Type B pancreatic cell (in vitro differentiated cells): ENCODE data around the gene ZDHHC11B. TPM values are rescaled to one million over a fixed set of nuclear protein-coding genes. Genes with fewer than 3 reads are reported as not detected.
"Not testable (repeated sequence)": the region's sequence is repeated elsewhere in the genome, so short reads cannot be mapped to it uniquely, and the experiment has no call there.

Experiments used
- DNase-seq: peaks from one replicate; pipeline ENCODE4 v3.0.0; 2021; ENCODE audit warnings: mixed read lengths; ENCODE audit not compliant: unreplicated experiment; ENCODE audit errors: extremely low spot score
- H3K27ac Mint-ChIP-seq: 2 replicates; pipeline ENCODE4 v1.8.0; 2021; ENCODE audit warnings: mild to moderate bottlenecking, mixed read lengths
- H3K27me3 Mint-ChIP-seq: 2 replicates; pipeline ENCODE4 v1.8.0; 2021; ENCODE audit warnings: mixed read lengths
- H3K36me3 Mint-ChIP-seq: 2 replicates; pipeline ENCODE4 v1.8.0; 2021; ENCODE audit warnings: mixed read lengths
- H3K4me1 Mint-ChIP-seq: one replicate; pipeline ENCODE4 v1.8.0; 2021; ENCODE audit warnings: mixed read lengths; ENCODE audit not compliant: unreplicated experiment
- H3K4me3 Mint-ChIP-seq: 2 replicates; pipeline ENCODE4 v1.8.0; 2021; ENCODE audit warnings: mild to moderate bottlenecking, mixed read lengths
- H3K9me3 Mint-ChIP-seq: 2 replicates; pipeline ENCODE4 v1.8.0; 2021; ENCODE audit warnings: mixed read lengths
- total RNA-seq: library from RNA; stranded (reverse); gene quantifications from 2 replicates; pipeline ENCODE4 v1.2.1, GENCODE V29; 2021; ENCODE audit warnings: low replicate concordance
- TF ChIP-seq, protein P1 (sequence below): fragments of 200-600 bp; sonication (generic); conservative IDR thresholded peaks from 2 replicates; pipeline ENCODE4 v1.5.0; 2021; ENCODE audit warnings: antibody characterized with exemption, mild to moderate bottlenecking

ZDHHC11B gene
- total RNA-seq, 1 donor from 2014 or later, result 4.0 TPM

- H3K9me3 Mint-ChIP-seq, result peaks cover 5% of the 10 kb centered on the region
- peaks cover 12% of the 10 kb centered on the region for H3K36me3 Mint-ChIP-seq
- DNase-seq, result no peak
- no peak overlapping the region for H3K4me3 Mint-ChIP-seq
- no peak overlapping the region for H3K27ac Mint-ChIP-seq
- peaks cover 3% of the 10 kb centered on the region for H3K4me1 Mint-ChIP-seq
- TF ChIP-seq, protein P1, sequence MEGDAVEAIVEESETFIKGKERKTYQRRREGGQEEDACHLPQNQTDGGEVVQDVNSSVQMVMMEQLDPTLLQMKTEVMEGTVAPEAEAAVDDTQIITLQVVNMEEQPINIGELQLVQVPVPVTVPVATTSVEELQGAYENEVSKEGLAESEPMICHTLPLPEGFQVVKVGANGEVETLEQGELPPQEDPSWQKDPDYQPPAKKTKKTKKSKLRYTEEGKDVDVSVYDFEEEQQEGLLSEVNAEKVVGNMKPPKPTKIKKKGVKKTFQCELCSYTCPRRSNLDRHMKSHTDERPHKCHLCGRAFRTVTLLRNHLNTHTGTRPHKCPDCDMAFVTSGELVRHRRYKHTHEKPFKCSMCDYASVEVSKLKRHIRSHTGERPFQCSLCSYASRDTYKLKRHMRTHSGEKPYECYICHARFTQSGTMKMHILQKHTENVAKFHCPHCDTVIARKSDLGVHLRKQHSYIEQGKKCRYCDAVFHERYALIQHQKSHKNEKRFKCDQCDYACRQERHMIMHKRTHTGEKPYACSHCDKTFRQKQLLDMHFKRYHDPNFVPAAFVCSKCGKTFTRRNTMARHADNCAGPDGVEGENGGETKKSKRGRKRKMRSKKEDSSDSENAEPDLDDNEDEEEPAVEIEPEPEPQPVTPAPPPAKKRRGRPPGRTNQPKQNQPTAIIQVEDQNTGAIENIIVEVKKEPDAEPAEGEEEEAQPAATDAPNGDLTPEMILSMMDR, result no peak
- H3K27me3 Mint-ChIP-seq, result no peaks in the 10 kb centered on the region
Measured at GRCh38 chr5:816176-816575, 31.6 kb upstream of the ZDHHC11B start.

DNA sequence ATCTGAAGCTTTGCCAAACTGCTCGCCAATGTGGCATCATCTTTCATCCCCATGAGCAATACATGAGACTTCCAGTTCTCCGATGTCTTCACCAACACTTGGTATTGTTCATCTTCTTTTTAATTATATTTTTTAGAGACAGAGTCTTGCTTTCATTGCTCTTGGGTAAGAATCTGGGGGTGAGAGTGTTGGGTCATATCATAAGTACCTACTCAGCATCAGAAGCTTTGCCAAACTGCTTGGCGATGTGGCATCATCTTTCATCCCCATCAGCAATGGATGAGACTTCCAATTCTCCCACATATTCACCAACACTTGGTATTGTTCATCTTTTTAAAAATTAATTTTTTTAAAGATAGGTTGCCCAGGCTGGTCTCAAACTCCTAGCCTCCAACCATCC lies 30.9 kb upstream of the ZDHHC11B start:
- TF ChIP-seq, protein P1, result no peak
- H3K9me3 Mint-ChIP-seq, result peaks cover 5% of the 10 kb centered on the region
- DNase-seq, result no peak
- H3K27me3 Mint-ChIP-seq, result no peaks in the 10 kb centered on the region
- peaks cover 12% of the 10 kb centered on the region for H3K36me3 Mint-ChIP-seq
- no peak overlapping the region for H3K27ac Mint-ChIP-seq
- no peaks in the 10 kb centered on the region for H3K4me1 Mint-ChIP-seq
- H3K4me3 Mint-ChIP-seq, result no peak overlapping the region

DNA sequence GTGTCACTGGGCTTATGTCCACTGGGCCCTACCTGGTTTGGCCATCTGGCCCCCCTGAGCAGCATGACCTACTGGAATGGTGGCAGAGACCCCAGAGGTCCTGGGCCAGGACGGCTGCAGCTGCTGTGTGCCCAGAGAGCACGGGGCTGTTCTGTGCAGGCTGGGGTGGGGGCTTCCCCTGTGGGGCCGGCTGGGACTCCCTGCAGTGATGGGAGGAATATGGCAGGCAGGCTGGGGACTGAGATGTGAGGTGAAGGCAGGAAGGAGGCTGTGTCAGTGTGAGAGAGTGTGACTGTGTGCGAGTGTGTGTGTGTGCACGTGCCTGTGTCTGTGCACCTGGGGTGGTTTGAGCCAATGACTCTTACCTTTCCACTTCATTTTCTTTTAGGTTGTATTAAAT lies 29.0 kb upstream of the ZDHHC11B start:
- not testable (repeated sequence) for H3K9me3 Mint-ChIP-seq, H3K27me3 Mint-ChIP-seq, H3K36me3 Mint-ChIP-seq, DNase-seq, H3K4me1 Mint-ChIP-seq, H3K4me3 Mint-ChIP-seq, H3K27ac Mint-ChIP-seq

GRCh38 chr5:811384-811783 lies 26.9 kb upstream of the ZDHHC11B start:
- H3K27me3 Mint-ChIP-seq, H3K27ac Mint-ChIP-seq, H3K4me3 Mint-ChIP-seq, H3K4me1 Mint-ChIP-seq, H3K36me3 Mint-ChIP-seq, H3K9me3 Mint-ChIP-seq, DNase-seq: not testable (repeated sequence)

- DNase-seq, H3K27me3 Mint-ChIP-seq, H3K9me3 Mint-ChIP-seq, H3K4me3 Mint-ChIP-seq, H3K36me3 Mint-ChIP-seq, H3K27ac Mint-ChIP-seq, H3K4me1 Mint-ChIP-seq: not testable (repeated sequence)
Measured at GRCh38 chr5:807719-808514, 23.4 kb upstream of the ZDHHC11B start.

DNA sequence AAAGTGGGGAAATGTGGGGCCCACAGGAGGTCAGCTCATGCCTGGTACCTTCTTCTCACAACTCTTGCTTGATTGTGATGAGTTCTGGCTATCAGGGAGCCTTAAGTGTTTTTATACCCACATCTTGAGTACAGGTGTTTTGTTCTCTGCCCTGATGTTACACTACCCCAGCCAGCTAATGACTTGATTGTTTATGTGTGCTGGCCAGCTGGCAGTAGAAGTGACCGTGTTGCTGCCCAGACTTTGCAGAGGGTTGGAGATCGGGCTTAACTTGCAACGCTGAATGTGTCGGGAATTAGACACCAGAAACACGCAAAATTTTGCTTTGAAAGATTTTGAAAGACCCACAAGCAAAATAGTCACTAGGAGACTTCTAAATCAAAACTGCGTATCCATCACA lies 16.9 kb upstream of the ZDHHC11B start:
- Mint-ChIP-seq H3K9me3 (peaks cover 5% of the 10 kb centered on the region), H3K27me3 (no peaks in the 10 kb centered on the region), H3K27ac (no peak overlapping the region), H3K4me1 (no peaks in the 10 kb centered on the region), H3K36me3 (peaks cover 11% of the 10 kb centered on the region), H3K4me3 (no peak overlapping the region)
- TF ChIP-seq, protein P1, result no peak
- no peak for DNase-seq

GRCh38 chr5:801055-801454 lies 16.5 kb upstream of the ZDHHC11B start:
- not testable (repeated sequence) for H3K4me3 Mint-ChIP-seq, DNase-seq, H3K27ac Mint-ChIP-seq, H3K9me3 Mint-ChIP-seq, H3K4me1 Mint-ChIP-seq, H3K27me3 Mint-ChIP-seq
- H3K36me3 Mint-ChIP-seq, result peaks cover 11% of the 10 kb centered on the region

GRCh38 chr5:798505-799138 lies 14.1 kb upstream of the ZDHHC11B start:
- not testable (repeated sequence) for H3K4me3 Mint-ChIP-seq, H3K27ac Mint-ChIP-seq, H3K9me3 Mint-ChIP-seq, H3K27me3 Mint-ChIP-seq, DNase-seq, H3K4me1 Mint-ChIP-seq
- peaks cover 15% of the 10 kb centered on the region for H3K36me3 Mint-ChIP-seq

DNA sequence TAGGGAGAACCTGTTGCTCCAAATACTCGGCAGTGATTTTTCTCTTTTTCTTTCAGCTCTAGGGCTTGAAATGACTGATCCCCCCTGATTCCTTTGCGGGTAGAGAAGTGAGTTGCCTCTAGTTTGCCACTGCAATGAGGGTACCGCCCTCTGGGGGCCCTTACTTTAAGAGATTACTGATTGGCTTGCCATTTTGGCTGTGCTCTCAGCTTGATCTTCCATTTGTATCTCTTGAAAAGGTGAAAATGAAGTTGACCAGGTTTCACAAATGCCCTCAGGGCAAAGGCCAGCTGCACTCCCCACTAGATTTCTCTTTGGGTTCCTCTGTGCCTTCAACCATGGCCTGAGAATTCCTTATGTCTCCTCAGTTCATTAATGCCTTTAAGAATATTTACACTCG lies 13.5 kb upstream of the ZDHHC11B start:
- H3K4me1 Mint-ChIP-seq, H3K4me3 Mint-ChIP-seq, H3K27ac Mint-ChIP-seq, H3K9me3 Mint-ChIP-seq, H3K27me3 Mint-ChIP-seq, DNase-seq: not testable (repeated sequence)
- H3K36me3 Mint-ChIP-seq, result peaks cover 14% of the 10 kb centered on the region

DNA sequence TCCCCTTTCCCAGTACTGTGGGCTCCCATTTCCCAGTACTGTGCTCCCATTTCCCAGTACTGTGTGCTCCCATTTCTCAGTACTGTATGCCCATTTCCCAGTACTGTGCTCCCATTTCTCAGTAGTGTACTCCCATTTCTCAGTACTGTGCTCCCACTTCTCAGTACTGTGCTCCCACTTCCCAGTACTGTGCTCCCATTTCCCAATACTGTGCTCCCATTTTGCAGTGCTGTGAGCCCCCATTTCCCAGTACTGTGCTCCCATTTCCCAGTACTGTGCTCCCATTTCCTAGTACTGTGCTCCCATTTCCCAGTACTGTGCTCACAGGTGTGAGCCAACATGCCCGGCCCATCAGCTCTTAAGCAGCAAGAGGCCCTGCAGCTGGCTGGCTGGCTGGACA lies 11.3 kb upstream of the ZDHHC11B start:
- H3K4me3 Mint-ChIP-seq, H3K27me3 Mint-ChIP-seq, H3K4me1 Mint-ChIP-seq, H3K27ac Mint-ChIP-seq, DNase-seq: not testable (repeated sequence)
- Mint-ChIP-seq H3K36me3 (peaks cover 14% of the 10 kb centered on the region), H3K9me3 (peaks cover 18% of the 10 kb centered on the region)

DNA sequence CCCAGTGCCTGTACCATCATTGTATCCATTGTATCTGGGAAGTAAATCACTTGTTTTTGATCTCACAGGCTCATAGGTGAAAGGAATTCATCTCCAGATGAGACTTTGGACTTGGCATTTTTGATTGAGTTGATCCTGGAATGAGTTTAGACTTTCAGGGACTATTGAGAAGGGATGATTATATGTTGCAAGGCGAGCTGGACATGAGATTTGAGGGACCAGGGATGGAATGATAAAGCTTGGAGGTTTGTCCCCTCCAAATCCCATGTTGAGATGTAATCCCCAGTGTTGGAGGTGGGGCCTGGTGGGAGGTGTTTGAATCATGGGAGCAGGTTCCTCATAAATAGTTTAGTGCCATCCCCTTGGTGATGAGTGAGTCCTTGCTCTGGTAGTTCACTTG lies 10.4 kb upstream of the ZDHHC11B start:
- not testable (repeated sequence) for H3K4me3 Mint-ChIP-seq, H3K27ac Mint-ChIP-seq, DNase-seq, H3K4me1 Mint-ChIP-seq, H3K27me3 Mint-ChIP-seq
- H3K36me3 Mint-ChIP-seq, result peaks cover 18% of the 10 kb centered on the region
- H3K9me3 Mint-ChIP-seq, result peaks cover 23% of the 10 kb centered on the region
